ENCODE data around the gene SLC27A5.
A peak's percentile ranks its signal among the peaks of the same experiment; 100 is the strongest.

DNA sequence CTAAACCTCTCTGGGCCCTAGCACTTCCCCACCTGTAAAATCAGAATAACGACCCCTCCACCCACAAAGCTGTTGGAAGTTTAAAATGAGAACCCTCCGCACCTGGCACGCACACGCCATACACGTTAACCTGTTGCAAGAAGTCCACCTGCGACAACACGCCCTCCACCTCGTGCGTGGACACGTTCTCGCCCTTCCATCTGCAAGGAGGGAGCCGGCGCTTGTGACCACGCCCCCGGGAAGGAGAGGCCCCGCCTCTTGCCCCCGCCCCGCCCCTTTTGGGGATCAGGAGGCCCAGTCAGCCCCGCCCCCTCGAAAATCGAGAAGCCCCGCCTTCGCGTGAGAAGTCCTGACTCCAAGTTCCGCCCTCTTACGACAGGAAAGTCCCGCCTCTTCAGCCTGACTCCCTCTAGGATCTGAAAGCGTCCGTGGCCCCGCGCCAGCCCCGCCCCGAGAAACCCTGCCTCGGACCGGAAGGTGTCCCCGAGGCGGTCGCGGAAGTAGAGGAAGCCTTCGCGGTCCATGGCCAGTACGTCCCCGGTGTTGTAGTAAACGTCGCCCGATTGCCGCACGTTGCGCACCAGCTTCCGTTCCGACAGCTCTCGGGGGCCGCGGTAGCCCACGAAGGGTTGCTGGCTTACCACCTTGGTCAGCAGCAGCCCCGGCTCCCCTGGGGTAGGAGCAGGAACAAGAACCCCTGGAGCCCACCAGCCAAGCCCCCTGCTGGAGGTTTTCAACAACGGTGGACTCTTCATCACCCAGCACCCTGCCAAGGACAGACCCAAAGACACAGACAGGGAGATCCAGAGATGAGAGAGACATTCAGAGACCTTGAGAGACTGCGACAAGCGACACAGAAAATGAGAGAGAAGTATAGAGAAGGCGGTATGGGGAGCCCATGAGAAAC lies 12.5 kb downstream of the SLC27A5 start:
- TF ChIP-seq POLR2AphosphoS5 (IDR thresholded peaks at IDR 0.05; ENCODE audit: low read depth, low read length) = peak; percentile 50; the same call in 1 of the 2 replicates
- peak; percentile 73 for TF ChIP-seq TAF1 (IDR thresholded peaks at IDR 0.05; ENCODE audit: low read depth, low read length)
- TF ChIP-seq POLR2A (IDR thresholded peaks at IDR 0.05; ENCODE audit: low read depth, low read length) = no peak; the same call in 1 of the 2 replicates
- peak; percentile 46; the same call in 1 of the 2 replicates for TF ChIP-seq SPI1 (IDR thresholded peaks at IDR 0.05; ENCODE audit: low read depth, low read length)
- TF ChIP-seq PAX5 (IDR thresholded peaks at IDR 0.05; ENCODE audit: insufficient read depth, low read length, severe bottlenecking) = peak; percentile 29
- peak; percentile 73; the same call in 1 of the 2 replicates for TF ChIP-seq POU2F2 (IDR thresholded peaks at IDR 0.05; ENCODE audit: low read depth, low read length)

All from GM12891 (cell line).